Mesenchymal stem cell (in vitro differentiated cells and primary cell): ENCODE data around the gene MOCS2. TPM values are rescaled to one million over a fixed set of nuclear protein-coding genes. Genes with fewer than 3 reads are reported as not detected.
A peak's percentile ranks its signal among the peaks of the same experiment; 100 is the strongest.

Experiments
- DNase-seq: peaks from one replicate; pipeline ENCODE4 v3.0.0-alpha.2; 2013
- H2AFZ ChIP-seq: one replicate; pipeline ENCODE4 v1.6.1; 2013; ENCODE audit warnings: low read depth, mild to moderate bottlenecking, control low read depth, inconsistent platforms, low read length, moderate library complexity
- H2AK5ac ChIP-seq: 2 replicates; pipeline ENCODE4 v1.6.1; 2013; ENCODE audit warnings: low read length, moderate library complexity, mild to moderate bottlenecking, inconsistent platforms; ENCODE audit not compliant: severe bottlenecking
- H2BK120ac ChIP-seq: one replicate; pipeline ENCODE4 v1.6.1; 2013; ENCODE audit warnings: low read depth, mild to moderate bottlenecking, inconsistent platforms, low read length, moderate library complexity
- H2BK12ac ChIP-seq, 2 experiments: one replicate each; pipeline ENCODE4 v1.6.1; 2013; ENCODE audit warnings: inconsistent platforms in 2 of 2, low read length in 2 of 2, mild to moderate bottlenecking in 2 of 2, moderate library complexity in 2 of 2, control low read depth in 1 of 2
- H2BK15ac ChIP-seq: one replicate; pipeline ENCODE4 v1.6.1; 2013; ENCODE audit warnings: mild to moderate bottlenecking, low read depth, inconsistent platforms; ENCODE audit not compliant: poor library complexity, severe bottlenecking
- H2BK5ac ChIP-seq: 2 replicates; pipeline ENCODE4 v1.6.1; 2013; ENCODE audit warnings: low read depth, mild to moderate bottlenecking, low read length, control low read depth, inconsistent platforms; ENCODE audit not compliant: poor library complexity, severe bottlenecking
- H3K14ac ChIP-seq, 2 experiments: one replicate each; pipeline ENCODE4 v1.6.1; 2013; ENCODE audit warnings: inconsistent platforms in 2 of 2, low read length in 2 of 2, control low read depth in 1 of 2, mild to moderate bottlenecking in 1 of 2, moderate library complexity in 1 of 2
- H3K18ac ChIP-seq, 2 experiments: one replicate each; pipeline ENCODE4 v1.6.1; 2013; ENCODE audit warnings: inconsistent platforms in 2 of 2, low read length in 2 of 2, control low read depth in 1 of 2, low read depth in 1 of 2, mild to moderate bottlenecking in 1 of 2
- H3K23ac ChIP-seq, 2 experiments: one replicate each; pipeline ENCODE4 v1.6.1; 2013; ENCODE audit warnings: inconsistent platforms in 2 of 2, low read length in 2 of 2, mild to moderate bottlenecking in 2 of 2, moderate library complexity in 2 of 2, control low read depth in 1 of 2
- H3K27ac ChIP-seq: 2 replicates; pipeline ENCODE4 v1.5.1; 2013; ENCODE audit warnings: mild to moderate bottlenecking, moderate library complexity, low read length, control low read depth, inconsistent platforms; ENCODE audit not compliant: poor library complexity, severe bottlenecking
- H3K27me3 ChIP-seq, 2 experiments: 2 replicates each; pipeline versions ENCODE4 v1.6.1 to v1.7.0; 2013; ENCODE audit warnings: low read length in 2 of 2, mild to moderate bottlenecking in 2 of 2, moderate library complexity in 2 of 2, control low read depth in 1 of 2, inconsistent platforms in 1 of 2; ENCODE audit not compliant: control insufficient read depth in 1 of 2, insufficient read depth in 1 of 2
- H3K36me3 ChIP-seq, 2 experiments: 2 replicates each; pipeline versions ENCODE4 v1.6.1 to v1.7.0; 2013; ENCODE audit warnings: low read length in 2 of 2, control low read depth in 1 of 2, inconsistent platforms in 1 of 2, low read depth in 1 of 2, mild to moderate bottlenecking in 1 of 2; ENCODE audit not compliant: insufficient read depth in 2 of 2, control insufficient read depth in 1 of 2
- H3K4ac ChIP-seq, 2 experiments: one replicate each; pipeline ENCODE4 v1.6.1; 2013; ENCODE audit warnings: inconsistent platforms in 2 of 2, low read length in 2 of 2, mild to moderate bottlenecking in 2 of 2, moderate library complexity in 2 of 2, control low read depth in 1 of 2, low read depth in 1 of 2
- H3K4me1 ChIP-seq: 2 replicates; pipeline ENCODE4 v1.6.1; 2013; ENCODE audit warnings: low read depth, low read length, control low read depth; ENCODE audit not compliant: control insufficient read depth, insufficient read depth
- H3K4me2 ChIP-seq: 2 replicates; pipeline ENCODE4 v1.6.1; 2013; ENCODE audit warnings: low read length, mild to moderate bottlenecking, inconsistent platforms; ENCODE audit not compliant: poor library complexity, severe bottlenecking
- H3K4me3 ChIP-seq, 2 experiments: 2 replicates each; pipeline versions ENCODE4 v1.5.1 to v1.7.0; 2013; ENCODE audit warnings: low read length in 2 of 2, mild to moderate bottlenecking in 2 of 2, control low read depth in 1 of 2, low read depth in 1 of 2; ENCODE audit not compliant: insufficient read depth in 1 of 2
- H3K79me1 ChIP-seq: replicated peaks from 2 replicates; pipeline ENCODE4 v1.6.1; 2013; ENCODE audit warnings: mild to moderate bottlenecking, control low read depth, low read length, inconsistent platforms; ENCODE audit not compliant: poor library complexity, severe bottlenecking
- H3K9ac ChIP-seq: 2 replicates; pipeline ENCODE4 v1.7.0; 2013; ENCODE audit warnings: mild to moderate bottlenecking, low read length, moderate library complexity
- H3K9me3 ChIP-seq: 2 replicates; pipeline ENCODE4 v1.7.0; 2013; ENCODE audit warnings: mild to moderate bottlenecking, low read length; ENCODE audit not compliant: control insufficient read depth
- H4K8ac ChIP-seq: one replicate; pipeline ENCODE4 v1.6.1; 2013; ENCODE audit warnings: inconsistent platforms, mild to moderate bottlenecking, low read length, moderate library complexity
- H4K91ac ChIP-seq: one replicate; pipeline ENCODE4 v1.6.1; 2013; ENCODE audit warnings: mild to moderate bottlenecking, low read length, inconsistent platforms
- WGBS: methylation state at CpG from one replicate; pipeline ENCODE4 v1.1.7; 2013; ENCODE audit warnings: mixed read lengths; 5-methylcytosine and 5-hydroxymethylcytosine counted together
- polyA plus RNA-seq, 2 experiments: library from polyadenylated mRNA; stranded (reverse); fragments of 200-250 nt; gene quantifications; one replicate each; pipeline ENCODE4 v1.2.3, GENCODE V29; 2013

MOCS2 gene, protein sequence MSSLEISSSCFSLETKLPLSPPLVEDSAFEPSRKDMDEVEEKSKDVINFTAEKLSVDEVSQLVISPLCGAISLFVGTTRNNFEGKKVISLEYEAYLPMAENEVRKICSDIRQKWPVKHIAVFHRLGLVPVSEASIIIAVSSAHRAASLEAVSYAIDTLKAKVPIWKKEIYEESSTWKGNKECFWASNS
- 38.0 TPM for polyA plus RNA-seq (2013, experiment 1 of 2)
- 38.0 TPM for polyA plus RNA-seq (2013, experiment 2 of 2)

DNA sequence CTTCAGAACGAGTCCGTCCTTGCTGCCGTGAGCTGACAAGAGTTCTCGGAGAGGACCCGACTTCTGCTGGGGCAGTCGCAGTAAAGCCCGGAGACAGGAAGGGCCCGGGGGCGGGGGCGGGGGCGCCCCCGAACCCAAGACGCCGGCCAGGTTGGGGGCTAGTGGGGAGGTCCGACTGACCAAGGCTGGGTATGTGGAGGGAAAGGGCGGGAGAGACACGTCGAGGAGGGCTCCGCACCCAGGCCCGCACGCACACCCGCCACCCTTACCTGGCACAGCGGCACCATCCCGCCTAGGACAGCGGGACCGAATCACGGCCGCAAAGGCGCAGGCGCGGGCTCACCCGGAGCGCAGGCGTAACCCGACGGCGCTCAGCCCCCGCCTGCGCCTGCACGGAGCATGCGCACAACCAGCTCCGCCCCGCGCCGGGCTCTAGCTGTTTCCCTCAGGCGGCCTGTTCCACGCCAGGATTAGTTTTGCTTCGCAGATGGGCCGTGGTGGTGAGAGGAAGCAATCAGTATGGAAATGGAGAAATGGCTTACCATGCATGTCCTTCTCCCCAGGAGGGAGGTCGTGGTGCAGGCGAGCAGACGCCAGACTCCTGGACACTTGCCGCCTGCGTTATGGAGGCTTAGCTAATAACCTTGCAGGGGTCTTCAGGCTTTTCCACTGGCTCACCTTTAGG is at the start of gene MOCS2:
Gene MOCS2, minus strand, starts transcription at position 315 of the 685 bp plus-strand sequence. CDS start 2,583 bp downstream, outside the sequence.
- under 1% methylated on average over 45 of the region's 54 CpGs for WGBS
- Histone ChIP-seq H3K4ac (peak within 1 kb of the TSS; percentile 2 to 65), H3K9ac (peak within 1 kb of the TSS; percentile 87), H2AFZ (peak within 1 kb of the TSS; percentile 76), H3K18ac (peak within 1 kb of the TSS; percentile 88 to 95), H2BK12ac (peak within 1 kb of the TSS in 1 of 2 experiments; percentile 64), H3K14ac (peak within 1 kb of the TSS in 1 of 2 experiments; percentile 56), H2BK15ac (peak within 1 kb of the TSS; percentile 84), H4K91ac (peak within 1 kb of the TSS; percentile 94), H3K4me1 (no peaks in the 10 kb centered on the region), H3K27me3 (no peaks in the 10 kb centered on the region), H3K23ac (no peak within 1 kb of the TSS), H2BK120ac (peak within 1 kb of the TSS; percentile 52), H2BK5ac (no peak within 1 kb of the TSS), H3K36me3 (peaks cover 0 to 25% of the 10 kb centered on the region in 2 experiments), H3K9me3 (no peaks in the 10 kb centered on the region), H3K4me3 (peak within 1 kb of the TSS; percentile 88 to 98), H3K27ac (no peak within 1 kb of the TSS), H2AK5ac (peak within 1 kb of the TSS; percentile 73), H3K79me1 (peaks cover 9% of the 10 kb centered on the region), H4K8ac (peak within 1 kb of the TSS; percentile 76), H3K4me2 (peak within 1 kb of the TSS; percentile 90)
- peak; percentile 88 for DNase-seq

DNA sequence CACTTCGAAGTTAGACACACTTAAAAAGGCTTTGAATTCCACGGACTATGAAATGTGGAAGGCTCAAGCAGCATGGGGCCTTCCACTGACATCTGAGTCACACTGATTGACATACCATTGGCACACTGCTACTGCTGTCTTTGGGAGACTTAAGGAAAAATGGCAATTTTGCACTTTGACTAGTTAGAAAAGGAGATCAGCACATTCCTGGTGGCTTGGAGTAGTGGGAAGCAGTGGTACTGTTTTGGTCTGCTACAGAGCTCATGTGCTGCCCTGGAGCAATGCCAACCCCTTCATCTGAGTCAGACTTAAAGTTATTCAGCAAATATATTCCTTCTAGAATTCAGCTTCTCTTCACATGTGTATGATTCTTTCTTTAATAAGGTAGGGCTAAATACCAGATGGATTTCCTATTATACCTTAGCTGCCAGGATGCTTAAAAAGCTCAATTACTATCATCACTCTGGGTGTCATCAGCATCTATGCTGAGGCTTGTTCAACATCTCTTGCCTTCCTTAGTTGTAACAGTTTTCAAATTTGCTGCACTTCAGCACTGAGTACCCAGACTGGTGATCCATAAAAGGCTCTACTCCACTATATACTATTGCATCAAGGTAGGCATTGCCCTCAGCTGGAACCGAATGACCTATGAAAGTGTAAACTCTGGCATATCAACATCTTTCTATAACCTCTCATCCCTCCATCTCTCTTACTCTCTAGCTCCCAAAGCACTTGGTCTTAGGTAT is 42.3 kb upstream of the MOCS2 start:
- Histone ChIP-seq H3K27me3 (no peaks in the 10 kb centered on the region), H3K14ac (no peak overlapping the region), H3K9ac (no peak overlapping the region), H3K4me2 (no peak overlapping the region), H3K27ac (peak overlapping the region; percentile 18), H3K9me3 (no peaks in the 10 kb centered on the region), H3K18ac (no peak overlapping the region), H2BK120ac (no peak overlapping the region), H3K79me1 (no peaks in the 10 kb centered on the region), H3K4me1 (no peaks in the 10 kb centered on the region), H3K4me3 (no peak overlapping the region), H3K4ac (no peak overlapping the region), H2AK5ac (no peak overlapping the region), H3K23ac (no peak overlapping the region), H2AFZ (no peak overlapping the region), H4K8ac (no peak overlapping the region), H2BK5ac (no peak overlapping the region), H4K91ac (no peak overlapping the region), H3K36me3 (no peaks in the 10 kb centered on the region), H2BK15ac (no peak overlapping the region), H2BK12ac (no peak overlapping the region)
- DNase-seq: peak; percentile 67
- 87% methylated on average over 3 of the region's 3 CpGs for WGBS

DNA sequence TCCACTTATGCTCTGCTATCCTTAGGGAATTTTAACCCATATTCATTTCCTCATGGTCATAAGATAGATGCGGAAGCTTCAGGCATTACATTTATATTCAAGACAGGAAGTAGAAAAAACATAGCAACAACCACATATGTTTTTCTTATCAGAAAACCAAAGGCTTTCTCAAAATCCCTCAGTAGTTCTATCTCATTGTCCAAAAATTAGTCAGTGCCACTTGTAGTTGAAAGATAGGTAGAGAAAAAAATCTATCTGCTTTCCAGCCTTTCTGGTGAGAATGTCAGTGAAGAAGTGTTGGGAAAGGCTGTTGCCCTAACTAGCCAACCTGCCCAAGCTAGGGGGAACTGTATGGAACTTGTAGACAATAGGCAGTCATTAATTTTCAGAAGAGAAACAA is 23.5 kb upstream of the MOCS2 start:
- Histone ChIP-seq H3K18ac (no peak overlapping the region), H2BK12ac (no peak overlapping the region), H3K36me3 (no peaks in the 10 kb centered on the region), H3K23ac (no peak overlapping the region), H2BK120ac (no peak overlapping the region), H3K79me1 (no peaks in the 10 kb centered on the region), H3K27ac (no peak overlapping the region), H2BK5ac (no peak overlapping the region), H4K8ac (no peak overlapping the region), H3K4me1 (no peaks in the 10 kb centered on the region), H2AK5ac (no peak overlapping the region), H3K4me2 (no peak overlapping the region), H2AFZ (no peak overlapping the region), H2BK15ac (no peak overlapping the region), H3K9me3 (no peaks in the 10 kb centered on the region), H3K4ac (no peak overlapping the region), H3K27me3 (no peaks in the 10 kb centered on the region), H3K4me3 (no peak overlapping the region), H3K9ac (no peak overlapping the region), H4K91ac (no peak overlapping the region), H3K14ac (no peak overlapping the region)
- DNase-seq: no peak
- 100% methylated on average over 1 of the region's 1 CpG for WGBS

DNA sequence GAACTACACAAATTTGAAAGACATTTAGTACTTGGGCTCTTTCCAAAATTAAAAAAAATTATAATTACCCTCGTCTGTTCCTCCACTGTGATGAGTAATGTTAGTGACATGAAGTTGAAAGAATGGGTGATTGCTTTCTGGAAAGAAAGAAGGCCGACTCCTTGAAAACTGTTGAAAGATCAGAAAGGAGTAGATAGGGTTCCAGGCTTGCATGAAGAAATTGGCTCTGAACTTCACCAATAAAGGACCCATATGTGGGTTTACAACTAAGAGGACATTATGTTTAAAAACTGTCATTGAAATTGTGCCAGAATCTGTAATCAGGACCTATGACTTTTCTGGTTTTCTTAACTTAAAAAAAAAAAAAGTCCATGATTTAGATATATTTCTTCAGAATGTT is 20.7 kb upstream of the MOCS2 start:
- H3K14ac ChIP-seq: no peak overlapping the region
- no peak overlapping the region for H2BK120ac ChIP-seq
- H2AFZ ChIP-seq: no peak overlapping the region
- no peaks in the 10 kb centered on the region for H3K9me3 ChIP-seq
- H3K9ac ChIP-seq: peak overlapping the region; percentile 38
- H3K27ac ChIP-seq: no peak overlapping the region
- no peak overlapping the region for H4K91ac ChIP-seq
- H3K23ac ChIP-seq: no peak overlapping the region
- no peak overlapping the region for H2BK12ac ChIP-seq
- H2BK15ac ChIP-seq: no peak overlapping the region
- H3K4ac ChIP-seq: no peak overlapping the region
- no peak overlapping the region for H3K4me3 ChIP-seq
- H3K4me1 ChIP-seq: peaks cover 2% of the 10 kb centered on the region
- 63% methylated on average over 2 of the region's 2 CpGs for WGBS
- H3K27me3 ChIP-seq: no peaks in the 10 kb centered on the region
- H4K8ac ChIP-seq: no peak overlapping the region
- no peak overlapping the region for H3K18ac ChIP-seq
- no peaks in the 10 kb centered on the region for H3K36me3 ChIP-seq
- H2AK5ac ChIP-seq: no peak overlapping the region
- no peak overlapping the region for H2BK5ac ChIP-seq
- DNase-seq: no peak
- H3K79me1 ChIP-seq: no peaks in the 10 kb centered on the region
- H3K4me2 ChIP-seq: no peak overlapping the region
